Measurements from ENCODE around the gene GTPBP6.

GRCh38 chrX:274904-275475 is 43.6 kb downstream of the GTPBP6 start:
- no peak for TF ChIP-seq POLR2A (IDR thresholded peaks at IDR 0.05)
- no peak for TF ChIP-seq CTCF (IDR thresholded peaks at IDR 0.05)
- TF ChIP-seq EP300 (IDR thresholded peaks at IDR 0.05): no peak
